Adrenal gland (tissue), 12 donors: ENCODE data around the gene PARVB. TPM values are rescaled to one million over a fixed set of nuclear protein-coding genes. Genes with fewer than 3 reads are reported as not detected.

ENCODE experiments used
- DNase-seq, 7 donors: peaks; one replicate each; pipeline ENCODE4 v3.0.0-alpha.2; 2019 to 2020
- H3K27ac ChIP-seq, 5 donors: fragments of 200-600 bp; sonication (generic) in 4 of 5; 1 replicate in 3 of 5; 2 replicates in 2 of 5; pipeline versions ENCODE4 v1.5.1 to v1.8.0; 2016 to 2020; ENCODE audit warnings: mild to moderate bottlenecking in 1 of 5
- H3K27me3 ChIP-seq: fragments of 200-600 bp; 2 replicates; pipeline ENCODE4 v1.8.0; 2021
- H3K36me3 ChIP-seq, 2 donors: fragments of 200-600 bp; replicated peaks in 1 of 2; 1 replicate in 1 of 2; 2 replicates in 1 of 2; pipeline versions ENCODE4 v1.5.1 to v1.8.0; 2018 to 2022
- H3K4me1 ChIP-seq, 2 donors: fragments of 200-600 bp; replicated peaks in 1 of 2; 1 replicate in 1 of 2; 2 replicates in 1 of 2; pipeline versions ENCODE4 v1.5.1 to v1.8.0; 2018 to 2021
- H3K4me3 ChIP-seq, 4 donors: fragments of 200-600 bp; sonication (generic) in 3 of 4; one replicate each; pipeline ENCODE4 v1.5.1; 2016 to 2018
- H3K9me3 ChIP-seq, 3 donors: fragments of 200-600 bp; sonication (generic) in 1 of 3; replicated peaks in 1 of 3; 1 replicate in 2 of 3; 2 replicates in 1 of 3; pipeline versions ENCODE4 v1.5.1 to v1.8.0; 2016 to 2021
- POLR2A ChIP-seq, 2 donors: fragments of 450-650 bp; IDR thresholded peaks; one replicate each; pipeline ENCODE4 v1.6.1; 2017; ENCODE audit warnings: antibody characterized with exemption in 2 of 2, mild to moderate bottlenecking in 2 of 2, moderate library complexity in 1 of 2
- WGBS, 4 donors: extraction: QIAGEN DNeasy Blood & Tissue Kit in 2 of 4; methylation state at CpG; one replicate each; pipeline versions ENCODE4 v1.1.5 to v1.1.7; 2013 to 2017; 5-methylcytosine and 5-hydroxymethylcytosine counted together
- intact Hi-C, 2 donors: fragments of 100-400 bp; cut with DNase I; formaldehyde crosslinking; loops; one replicate each; pipeline versions ENCODE4 v1.14.1 to v1.15.0; 2022 to 2023
- polyA plus RNA-seq, 3 donors: library from polyadenylated mRNA; stranded (reverse); fragments of 200-250 nt in 2 of 3; fragments of 350-450 nt in 1 of 3; fragmentation: Illumina TruSeq in 1 of 3; extraction: RNeasy Lipid Tissue Mini Kit (QIAGEN cat#74804) in 1 of 3; gene quantifications; one replicate each; pipeline ENCODE4 v1.2.3, GENCODE V29; 2013 to 2014
- total RNA-seq, 9 donors: library from RNA; depleted of rRNA in 4 of 9; stranded (reverse); fragments of >200 nt in 4 of 9; fragments of 120-200 nt in 1 of 9; fragmentation: NEBNext Ultra II Directional in 1 of 9; extraction: Animal tissue kit (Norgen Biotek cat#: 25700) in 1 of 9; gene quantifications; one replicate each; pipeline versions ENCODE4 v1.1.0 to v1.2.4, GENCODE V29; 2013 to 2023
- TF ChIP-seq, protein P1 (sequence below), 6 experiments: fragments of 450-650 bp in 4 of 6; fragments of 200-600 bp in 2 of 6; sonication (generic) in 1 of 6; IDR thresholded peaks; 1 replicate in 5 of 6; 2 replicates in 1 of 6; pipeline versions ENCODE4 v1.5.1 to v1.8.0; 2016 to 2021; ENCODE audit warnings: antibody characterized with exemption in 6 of 6, mild to moderate bottlenecking in 2 of 6, moderate library complexity in 1 of 6
- donor health status: healthy with polysubstance abuse.
- donor health status: Bipolar disorder and iron deficiency.
- donor health status: DM: yes; HTN: yes; CAD: no.
- donor health status: DM: no; HTN: no; CAD: no.
- donor health status: DM: no; HTN: no; CAD: no.
- donor health status: DM: yes; HTN: yes; CAD: no.

The PARVB gene
- total and polyA plus RNA-seq, 12 donors: 16.9 to 77.6 (median 45.9) TPM

DNA sequence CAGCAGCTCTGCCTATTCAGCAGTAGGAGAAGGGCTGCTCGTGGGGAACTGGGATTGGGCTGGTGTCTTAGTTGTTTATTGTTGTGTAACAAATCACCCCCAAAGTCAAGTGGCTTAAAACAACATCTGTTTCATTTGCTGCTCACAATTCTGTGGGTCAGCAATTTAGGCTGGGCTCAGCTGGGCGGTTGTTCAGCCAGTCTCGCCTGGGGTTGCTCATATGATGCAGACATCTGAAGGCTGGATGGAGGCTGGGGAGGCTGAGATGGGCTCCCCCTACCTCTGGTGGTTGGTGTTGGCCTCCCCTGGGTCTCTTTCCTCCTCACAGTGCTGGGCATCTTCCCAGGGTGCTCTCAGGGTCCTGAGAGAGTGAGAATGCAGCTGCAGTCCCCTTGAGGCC is 113.3 kb downstream of the PARVB start:
- TF ChIP-seq, protein P1, sequence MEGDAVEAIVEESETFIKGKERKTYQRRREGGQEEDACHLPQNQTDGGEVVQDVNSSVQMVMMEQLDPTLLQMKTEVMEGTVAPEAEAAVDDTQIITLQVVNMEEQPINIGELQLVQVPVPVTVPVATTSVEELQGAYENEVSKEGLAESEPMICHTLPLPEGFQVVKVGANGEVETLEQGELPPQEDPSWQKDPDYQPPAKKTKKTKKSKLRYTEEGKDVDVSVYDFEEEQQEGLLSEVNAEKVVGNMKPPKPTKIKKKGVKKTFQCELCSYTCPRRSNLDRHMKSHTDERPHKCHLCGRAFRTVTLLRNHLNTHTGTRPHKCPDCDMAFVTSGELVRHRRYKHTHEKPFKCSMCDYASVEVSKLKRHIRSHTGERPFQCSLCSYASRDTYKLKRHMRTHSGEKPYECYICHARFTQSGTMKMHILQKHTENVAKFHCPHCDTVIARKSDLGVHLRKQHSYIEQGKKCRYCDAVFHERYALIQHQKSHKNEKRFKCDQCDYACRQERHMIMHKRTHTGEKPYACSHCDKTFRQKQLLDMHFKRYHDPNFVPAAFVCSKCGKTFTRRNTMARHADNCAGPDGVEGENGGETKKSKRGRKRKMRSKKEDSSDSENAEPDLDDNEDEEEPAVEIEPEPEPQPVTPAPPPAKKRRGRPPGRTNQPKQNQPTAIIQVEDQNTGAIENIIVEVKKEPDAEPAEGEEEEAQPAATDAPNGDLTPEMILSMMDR (IDR thresholded peaks at IDR 0.05): no peak
- no peak for TF ChIP-seq POLR2A (IDR thresholded peaks at IDR 0.05)
- Histone ChIP-seq H3K36me3 (peaks cover 0 to 20% of the 10 kb centered on the region in 2 donors), H3K27me3 (no peaks in the 10 kb centered on the region), H3K4me3 (no peak overlapping the region), H3K27ac (no peak overlapping the region), H3K9me3 (no peaks in the 10 kb centered on the region), H3K4me1 (no peaks in the 10 kb centered on the region)
- no peak for DNase-seq
- intact Hi-C loops: no loop called here
- 96 to 100% (median 97%) methylated on average over 3 of the region's 3 CpGs for WGBS, 4 donors

DNA sequence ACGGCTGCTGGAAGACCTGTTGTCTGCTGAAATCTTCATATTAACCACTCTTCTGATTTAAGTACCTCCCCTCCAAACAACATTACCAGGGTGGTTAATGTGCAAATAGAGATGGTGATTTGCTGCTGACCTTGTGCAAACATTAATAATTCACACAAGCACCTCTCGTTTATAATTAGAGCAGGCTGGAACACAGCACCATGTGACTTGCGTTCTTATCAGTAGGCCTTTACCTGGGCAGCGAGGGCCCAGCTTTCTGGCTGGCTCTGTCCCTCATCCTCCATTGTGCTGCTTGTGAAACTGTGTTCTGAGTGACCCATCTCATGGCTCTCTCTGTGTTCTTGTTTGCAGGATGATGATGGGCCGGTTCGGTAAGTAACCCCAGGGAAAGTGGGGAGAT is 115.7 kb downstream of the PARVB start:
- no peak for DNase-seq
- intact Hi-C loops: no loop called here
- no peaks in the 10 kb centered on the region for H3K27me3 ChIP-seq
- H3K9me3 ChIP-seq: no peaks in the 10 kb centered on the region
- peaks cover 0 to 20% of the 10 kb centered on the region in 2 donors for H3K36me3 ChIP-seq
- H3K27ac ChIP-seq: no peak overlapping the region
- WGBS, 4 donors: 92 to 95% (median 95%) methylated on average over 6 of the region's 6 CpGs
- H3K4me3 ChIP-seq: no peak overlapping the region
- H3K4me1 ChIP-seq: no peaks in the 10 kb centered on the region
- no peak for TF ChIP-seq POLR2A (IDR thresholded peaks at IDR 0.05)
- TF ChIP-seq, protein P1 (IDR thresholded peaks at IDR 0.05): no peak

DNA sequence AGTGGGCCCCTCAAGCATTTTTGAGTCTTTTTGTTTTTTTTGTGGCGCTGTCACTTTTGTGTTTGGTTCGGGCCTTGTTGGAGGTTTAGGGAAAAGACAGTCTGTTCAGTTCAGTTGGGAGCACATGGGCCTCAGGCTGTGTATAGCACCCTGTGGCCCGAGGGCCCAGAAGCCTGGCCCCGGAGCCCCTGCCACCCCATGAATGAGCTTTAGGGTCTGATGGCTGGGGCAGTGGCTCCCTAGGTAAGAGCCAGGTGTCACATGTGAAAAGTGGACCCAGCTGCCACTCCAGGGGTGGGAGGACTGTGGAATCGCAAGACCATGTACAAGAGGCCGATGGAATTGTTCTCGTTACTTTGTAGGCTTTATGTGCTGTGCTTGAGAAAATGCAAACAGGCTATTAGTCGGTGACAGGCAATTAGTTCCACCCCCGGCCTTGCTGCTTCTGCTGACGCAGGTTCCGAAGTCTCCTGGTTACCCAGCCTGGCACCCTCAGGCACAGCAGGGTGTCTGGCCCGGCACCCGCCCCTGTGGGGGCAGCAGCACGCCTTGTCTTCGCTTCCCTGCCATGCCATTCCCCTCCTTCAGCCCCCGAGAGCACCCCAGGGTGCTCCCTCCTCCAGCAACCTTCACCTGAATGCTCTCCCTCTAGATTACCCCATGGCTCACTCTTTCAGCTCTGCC is 118.5 kb downstream of the PARVB start:
- H3K36me3 ChIP-seq: peaks cover 0 to 3% of the 10 kb centered on the region in 2 donors
- intact Hi-C loops: no loop called here
- no peak overlapping the region for H3K27ac ChIP-seq
- H3K27me3 ChIP-seq: no peaks in the 10 kb centered on the region
- 88 to 89% (median 89%) methylated on average over 11 to 16 of the region's 16 CpGs for WGBS, 4 donors
- no peaks in the 10 kb centered on the region for H3K9me3 ChIP-seq
- H3K4me3 ChIP-seq: no peak overlapping the region
- TF ChIP-seq, protein P1 (IDR thresholded peaks at IDR 0.05): no peak
- no peak for TF ChIP-seq POLR2A (IDR thresholded peaks at IDR 0.05)
- H3K4me1 ChIP-seq: no peaks in the 10 kb centered on the region
- peak in 1 of 7 donors; percentile 81 for DNase-seq

DNA sequence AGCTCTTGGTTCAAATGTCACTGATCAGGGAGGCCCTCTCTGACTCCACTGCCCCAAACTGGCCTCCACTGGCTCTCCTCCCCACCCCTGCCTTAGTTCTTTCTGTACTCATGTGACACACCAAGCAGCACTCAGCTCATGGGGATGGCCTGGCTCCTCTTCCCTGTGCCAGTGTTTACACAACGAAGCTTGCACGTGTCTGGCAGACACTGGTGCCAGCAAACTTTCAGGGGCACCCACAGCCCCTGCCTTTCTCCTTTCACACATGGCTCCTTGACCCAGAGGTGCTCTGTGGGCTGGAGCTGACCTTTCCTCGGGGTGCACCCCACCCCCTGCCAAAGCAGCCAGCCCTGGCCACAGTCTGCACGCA is 119.0 kb downstream of the PARVB start:
- no peak overlapping the region for H3K27ac ChIP-seq
- H3K9me3 ChIP-seq: no peaks in the 10 kb centered on the region
- DNase-seq: no peak
- H3K4me3 ChIP-seq: no peak overlapping the region
- intact Hi-C loops: no loop called here
- no peak for TF ChIP-seq POLR2A (IDR thresholded peaks at IDR 0.05)
- H3K36me3 ChIP-seq: no peaks in the 10 kb centered on the region
- WGBS, 4 donors: 65 to 79% (median 75%) methylated on average over 4 of the region's 4 CpGs
- no peaks in the 10 kb centered on the region for H3K27me3 ChIP-seq
- H3K4me1 ChIP-seq: no peaks in the 10 kb centered on the region

DNA sequence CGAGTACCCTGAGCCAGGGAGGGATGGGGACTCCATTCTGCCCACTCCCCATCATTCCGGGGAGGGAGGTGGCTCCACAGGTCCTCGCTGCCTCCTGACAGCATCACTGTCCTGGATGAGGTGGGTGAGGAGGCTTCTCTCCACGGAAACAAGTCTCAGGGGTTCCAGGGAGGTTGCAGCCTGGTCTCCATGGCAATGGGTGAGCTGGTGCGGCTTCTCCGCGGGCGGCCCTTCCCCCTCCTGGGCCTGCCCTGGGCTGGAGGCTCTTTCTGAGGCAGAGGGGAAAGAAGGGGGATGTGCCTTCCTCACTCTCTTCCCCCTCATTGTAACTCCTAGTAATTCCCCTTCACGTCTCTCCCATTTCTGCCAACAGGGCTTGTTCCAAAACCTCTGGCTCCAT is 119.5 kb downstream of the PARVB start:
- no peaks in the 10 kb centered on the region for H3K4me1 ChIP-seq
- no peaks in the 10 kb centered on the region for H3K36me3 ChIP-seq
- TF ChIP-seq, protein P1 (IDR thresholded peaks at IDR 0.05): no peak
- no peaks in the 10 kb centered on the region for H3K27me3 ChIP-seq
- no peak for DNase-seq
- no peaks in the 10 kb centered on the region for H3K9me3 ChIP-seq
- no peak overlapping the region for H3K4me3 ChIP-seq
- 75 to 83% (median 77%) methylated on average over 1 to 9 of the region's 9 CpGs for WGBS, 4 donors
- H3K27ac ChIP-seq: no peak overlapping the region
- intact Hi-C loops: no loop called here
